NCI-H510A (cell line): Measurements from ENCODE around the gene SERPINA6.
"Not testable (repeated sequence)": the region's sequence is repeated elsewhere in the genome, so short reads cannot be mapped to it uniquely, and the experiment has no call there.

Experiments
- DNase-seq: peaks from one replicate; lab custom pipeline; 2025; lab: John Stamatoyannopoulos, UW

SERPINA6 gene

GRCh38 chr14:94292526-94292871 is 30.6 kb downstream of the SERPINA6 start:
- no peak for DNase-seq

- no peak for DNase-seq
These were observed 31.1 kb downstream of the SERPINA6 start for GRCh38 chr14:94291906-94292525.

- no peak for DNase-seq
These were observed 31.8 kb downstream of the SERPINA6 start for GRCh38 chr14:94291159-94291905.

- DNase-seq = no peak
These were observed 32.9 kb downstream of the SERPINA6 start for GRCh38 chr14:94290197-94290596.

GRCh38 chr14:94288610-94289465 is 34.3 kb downstream of the SERPINA6 start:
- DNase-seq = no peak

- DNase-seq = no peak
These were observed 38.0 kb downstream of the SERPINA6 start for GRCh38 chr14:94285158-94285557.

GRCh38 chr14:94284221-94284620 is 38.9 kb downstream of the SERPINA6 start:
- no peak for DNase-seq

GRCh38 chr14:94282991-94283723 is 40.0 kb downstream of the SERPINA6 start:
- no peak for DNase-seq

GRCh38 chr14:94278731-94279130 is 44.4 kb downstream of the SERPINA6 start:
- no peak for DNase-seq

- DNase-seq = not testable (repeated sequence)
These were observed 46.1 kb downstream of the SERPINA6 start for GRCh38 chr14:94276898-94277561.

GRCh38 chr14:94269156-94269555 is 54.0 kb downstream of the SERPINA6 start:
- no peak for DNase-seq

GRCh38 chr14:94268582-94268981 is 54.6 kb downstream of the SERPINA6 start:
- not testable (repeated sequence) for DNase-seq

GRCh38 chr14:94267352-94267751 is 55.8 kb downstream of the SERPINA6 start:
- DNase-seq = no peak

- not testable (repeated sequence) for DNase-seq
These were observed 58.9 kb downstream of the SERPINA6 start for GRCh38 chr14:94264195-94264594.
